Thymus (tissue), 11 donors: ENCODE measurements around the gene MSS51. TPM values are rescaled to one million over a fixed set of nuclear protein-coding genes. Genes with fewer than 3 reads are reported as not detected.
"Not testable (repeated sequence)": the region's sequence is repeated elsewhere in the genome, so short reads cannot be mapped to it uniquely, and the experiment has no call there.

ENCODE experiments used
- DNase-seq, 9 donors: peaks; one replicate each; pipeline ENCODE4 v3.0.0-alpha.2; 2013; ENCODE audit warnings: low spot score in 9 of 9, low read depth in 6 of 9, missing footprints in 1 of 9
- H3K27ac ChIP-seq, 2 donors: one replicate each; pipeline ENCODE4 v1.5.1; 2013; ENCODE audit warnings: control low read depth in 1 of 2, low read depth in 1 of 2, low read length in 1 of 2, mild to moderate bottlenecking in 1 of 2, moderate library complexity in 1 of 2
- H3K27me3 ChIP-seq, 2 donors: one replicate each; pipeline ENCODE4 v1.5.1; 2013; ENCODE audit warnings: low read length in 1 of 2; ENCODE audit not compliant: control insufficient read depth in 2 of 2, insufficient read depth in 1 of 2
- H3K36me3 ChIP-seq, 2 donors: one replicate each; pipeline ENCODE4 v1.5.1; 2013; ENCODE audit warnings: low read length in 1 of 2, mild to moderate bottlenecking in 1 of 2, moderate library complexity in 1 of 2; ENCODE audit not compliant: control insufficient read depth in 2 of 2, insufficient read depth in 2 of 2
- H3K4me1 ChIP-seq, 2 donors: one replicate each; pipeline ENCODE4 v1.5.1; 2013; ENCODE audit warnings: low read length in 2 of 2; ENCODE audit not compliant: control insufficient read depth in 2 of 2, insufficient read depth in 2 of 2
- H3K4me3 ChIP-seq, 2 donors: one replicate each; pipeline ENCODE4 v1.5.1; 2013; ENCODE audit warnings: low read length in 2 of 2, control low read depth in 1 of 2, mild to moderate bottlenecking in 1 of 2
- H3K9me3 ChIP-seq, 2 donors: one replicate each; pipeline ENCODE4 v1.5.1; 2013; ENCODE audit warnings: low read length in 1 of 2, mild to moderate bottlenecking in 1 of 2; ENCODE audit not compliant: control insufficient read depth in 2 of 2, insufficient read depth in 1 of 2
- WGBS: extraction: QIAGEN DNeasy Blood & Tissue Kit; methylation state at CpG from one replicate; pipeline ENCODE4 v1.1.7; 2013; 5-methylcytosine and 5-hydroxymethylcytosine counted together
- polyA plus RNA-seq: library from polyadenylated mRNA; stranded (reverse); fragments of 200-250 nt; gene quantifications from one replicate; pipeline ENCODE4 v1.2.3, GENCODE V29; 2013
- total RNA-seq: library from RNA; stranded (reverse); fragments of 120-200 nt; gene quantifications from one replicate; pipeline ENCODE4 v1.2.4, GENCODE V29; 2013
- donor health status: healthy.

Gene MSS51
- total and polyA plus RNA-seq, 2 donors: 1.2 to 4.1 TPM

DNA sequence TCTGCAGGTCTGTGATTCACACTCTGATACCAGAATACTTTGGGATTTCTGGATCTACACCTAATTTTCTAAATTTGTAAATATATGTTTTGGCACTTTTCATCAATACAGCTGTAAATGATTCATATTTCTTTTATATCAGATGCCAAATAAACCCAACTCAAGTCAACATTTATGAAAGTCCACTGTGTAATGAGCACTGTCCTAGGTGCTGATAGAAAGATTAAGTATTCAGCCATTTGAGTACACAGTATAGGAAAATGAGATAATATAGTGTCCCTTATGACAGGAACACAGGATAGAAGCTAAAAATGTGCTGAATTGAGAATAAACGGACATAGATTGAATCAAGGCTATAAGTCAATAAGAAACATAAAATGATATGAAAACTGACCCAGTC, 25.9 kb downstream of the MSS51 start:
- Histone ChIP-seq H3K36me3 (peaks cover 0 to 3% of the 10 kb centered on the region in 2 donors), H3K4me3 (no peak overlapping the region), H3K9me3 (no peaks in the 10 kb centered on the region), H3K27me3 (no peaks in the 10 kb centered on the region), H3K27ac (no peak overlapping the region), H3K4me1 (no peaks in the 10 kb centered on the region)
- 98% methylated on average over 1 of the region's 1 CpG for WGBS
- no peak for DNase-seq

DNA sequence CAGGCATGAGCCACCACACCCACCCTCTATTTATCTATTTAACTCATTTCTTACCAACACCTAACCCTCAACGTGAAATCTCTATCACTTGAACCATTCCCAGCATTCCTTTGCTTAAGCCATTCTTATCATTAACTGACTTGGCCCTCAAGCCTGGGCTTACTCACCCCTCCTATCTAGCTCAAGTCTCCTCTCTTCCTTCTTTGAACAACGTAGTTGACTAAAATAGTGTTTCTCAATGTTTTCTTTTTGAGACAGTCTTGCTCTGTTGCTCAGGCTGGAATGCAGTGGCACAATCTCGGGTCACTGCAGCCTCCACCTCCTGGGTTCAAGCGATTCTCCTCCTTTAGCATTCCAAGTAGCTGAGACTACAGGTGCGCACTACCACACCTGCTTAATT, 26.5 kb downstream of the MSS51 start:
- Histone ChIP-seq H3K9me3 (no peaks in the 10 kb centered on the region), H3K36me3 (peaks cover 0 to 3% of the 10 kb centered on the region in 2 donors), H3K4me3 (no peak overlapping the region), H3K4me1 (no peaks in the 10 kb centered on the region), H3K27me3 (no peaks in the 10 kb centered on the region), H3K27ac (no peak overlapping the region)
- DNase-seq: no peak
- 96% methylated on average over 5 of the region's 5 CpGs for WGBS

DNA sequence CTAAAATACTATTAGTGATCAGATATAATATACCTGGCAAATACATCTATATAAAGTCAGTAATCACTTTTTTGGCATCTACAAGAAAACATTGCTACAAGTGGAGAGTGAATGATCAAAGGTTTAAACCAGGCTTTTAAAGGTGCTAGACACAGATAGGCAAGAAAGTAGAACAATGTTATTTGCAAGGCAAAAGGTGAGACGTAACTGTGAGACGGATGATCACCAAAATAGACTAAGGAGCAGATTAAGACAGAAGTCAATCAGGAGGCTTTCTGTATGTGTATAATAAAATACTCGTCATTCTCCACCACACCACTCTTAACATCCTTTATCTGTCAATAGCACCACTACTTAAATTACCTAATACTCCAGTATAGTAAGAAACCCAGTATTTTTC, 27.8 kb downstream of the MSS51 start:
- H3K27me3 ChIP-seq: no peaks in the 10 kb centered on the region
- H3K27ac ChIP-seq: no peak overlapping the region
- WGBS: 96% methylated on average over 3 of the region's 3 CpGs
- peaks cover 0 to 3% of the 10 kb centered on the region in 2 donors for H3K36me3 ChIP-seq
- no peaks in the 10 kb centered on the region for H3K9me3 ChIP-seq
- H3K4me1 ChIP-seq: no peaks in the 10 kb centered on the region
- H3K4me3 ChIP-seq: no peak overlapping the region
- no peak for DNase-seq

DNA sequence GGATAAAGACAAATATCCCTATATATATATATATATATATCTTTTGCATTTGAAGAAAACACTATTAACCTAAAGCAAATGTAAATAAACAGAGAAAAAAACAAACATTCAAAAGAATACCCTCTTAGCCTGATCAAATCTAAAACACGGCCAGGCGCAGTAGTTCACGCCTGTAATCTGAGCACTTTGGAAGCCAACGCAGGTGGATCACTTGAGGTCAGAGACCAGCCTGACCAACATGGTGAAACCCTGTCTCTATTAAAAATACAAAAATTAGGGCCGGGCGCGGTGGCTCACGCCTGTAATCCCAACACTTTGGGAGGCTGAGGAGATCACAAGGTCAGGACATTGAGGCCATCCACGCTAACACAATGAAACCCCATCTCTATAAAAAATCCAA, 28.7 kb downstream of the MSS51 start:
- 98% methylated on average over 9 of the region's 9 CpGs for WGBS
- Histone ChIP-seq H3K4me1 (no peaks in the 10 kb centered on the region), H3K36me3 (peaks cover 0 to 3% of the 10 kb centered on the region in 2 donors), H3K27ac (no peak overlapping the region), H3K4me3 (no peak overlapping the region), H3K27me3 (no peaks in the 10 kb centered on the region), H3K9me3 (no peaks in the 10 kb centered on the region)
- DNase-seq: no peak

GRCh38 chr10:73401636-73402035, 31.7 kb downstream of the MSS51 start:
- Histone ChIP-seq H3K36me3 (peaks cover 10 to 13% of the 10 kb centered on the region in 2 donors), H3K4me1 (no peaks in the 10 kb centered on the region)

DNA sequence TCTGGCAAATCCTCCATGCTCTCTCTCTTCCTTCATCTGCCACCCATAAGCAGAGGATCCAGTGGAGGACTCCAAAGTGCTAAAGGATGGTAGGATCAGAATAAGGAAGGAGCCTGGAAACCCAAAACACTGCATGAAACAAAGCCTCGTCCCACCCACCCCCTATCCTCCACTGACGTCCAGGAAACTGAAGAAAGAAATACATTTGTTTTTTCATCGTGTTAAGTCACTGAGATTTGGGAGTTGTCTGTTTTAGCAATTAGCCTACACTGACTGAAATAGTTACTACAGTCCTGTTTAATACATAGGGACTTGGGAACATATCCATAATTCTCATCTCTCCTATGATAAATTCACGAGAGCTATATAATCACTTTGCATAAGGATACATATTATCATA, 34.3 kb downstream of the MSS51 start:
- Histone ChIP-seq H3K27me3 (no peaks in the 10 kb centered on the region), H3K4me1 (no peaks in the 10 kb centered on the region), H3K4me3 (no peak overlapping the region), H3K36me3 (peaks cover 18 to 27% of the 10 kb centered on the region in 2 donors), H3K9me3 (no peaks in the 10 kb centered on the region), H3K27ac (no peak overlapping the region)
- WGBS: 81% methylated on average over 4 of the region's 4 CpGs
- DNase-seq: no peak

More at GRCh38 chr10:73401636-73402035, 31.7 kb downstream of the MSS51 start:
- Histone ChIP-seq H3K4me3 (no peak overlapping the region), H3K27me3 (no peaks in the 10 kb centered on the region), H3K9me3 (no peaks in the 10 kb centered on the region), H3K27ac (no peak overlapping the region)
- WGBS: 99% methylated on average over 6 of the region's 6 CpGs
- DNase-seq: no peak

GRCh38 chr10:73398024-73398423, 35.3 kb downstream of the MSS51 start:
- Histone ChIP-seq H3K9me3 (no peaks in the 10 kb centered on the region), H3K27ac (no peak overlapping the region), H3K27me3 (no peaks in the 10 kb centered on the region), H3K4me3 (no peak overlapping the region), H3K36me3 (peaks cover 18 to 27% of the 10 kb centered on the region in 2 donors), H3K4me1 (no peaks in the 10 kb centered on the region)
- WGBS: 97% methylated on average over 6 of the region's 6 CpGs
- DNase-seq: no peak

DNA sequence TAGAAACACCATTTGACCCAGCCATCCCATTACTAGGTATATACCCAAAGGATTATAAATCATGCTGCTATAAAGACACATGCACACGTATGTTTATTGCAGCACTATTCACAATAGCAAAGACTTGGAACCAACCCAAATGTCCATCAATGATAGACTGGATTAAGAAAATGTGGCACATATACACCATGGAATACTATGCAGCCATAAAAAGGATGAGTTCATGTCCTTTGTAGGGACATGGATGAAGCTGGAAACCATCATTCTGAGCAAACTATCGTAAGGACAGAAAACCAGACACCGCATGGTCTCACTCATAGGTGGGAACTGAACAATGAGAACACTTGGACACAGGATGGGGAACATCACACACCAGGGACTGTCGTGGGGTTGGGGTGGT, 39.0 kb downstream of the MSS51 start:
- not testable (repeated sequence) for H3K4me3 ChIP-seq, H3K9me3 ChIP-seq, H3K4me1 ChIP-seq, DNase-seq, H3K27ac ChIP-seq, H3K27me3 ChIP-seq
- peaks cover 21 to 37% of the 10 kb centered on the region in 2 donors for H3K36me3 ChIP-seq
- WGBS: 100% methylated on average over 3 of the region's 4 CpGs

DNA sequence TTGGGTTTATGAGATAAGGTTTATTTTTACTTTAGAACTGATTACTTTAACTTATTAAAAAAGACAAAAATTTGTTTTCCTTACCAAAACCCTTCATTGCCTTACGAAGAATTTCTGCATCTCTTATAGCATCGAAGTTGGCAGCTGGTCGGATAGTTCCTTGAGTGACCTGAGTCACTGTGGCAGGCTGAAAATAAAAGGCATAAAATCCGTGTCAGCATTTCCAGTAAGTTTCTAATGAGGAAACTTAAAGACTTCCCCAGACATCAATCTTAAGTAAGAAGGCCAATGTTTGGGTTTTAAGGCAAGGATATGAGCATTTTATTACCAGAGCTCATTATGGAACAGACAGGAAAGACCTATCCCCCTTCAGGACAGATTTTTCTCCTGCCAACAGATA, 45.1 kb downstream of the MSS51 start:
- no peaks in the 10 kb centered on the region for H3K9me3 ChIP-seq
- H3K27me3 ChIP-seq: no peaks in the 10 kb centered on the region
- no peak for DNase-seq
- peaks cover 15 to 41% of the 10 kb centered on the region in 2 donors for H3K36me3 ChIP-seq
- H3K4me1 ChIP-seq: no peaks in the 10 kb centered on the region
- H3K27ac ChIP-seq: no peak overlapping the region
- 97% methylated on average over 4 of the region's 4 CpGs for whole genome bisulfite sequencing
- H3K4me3 ChIP-seq: no peak overlapping the region

DNA sequence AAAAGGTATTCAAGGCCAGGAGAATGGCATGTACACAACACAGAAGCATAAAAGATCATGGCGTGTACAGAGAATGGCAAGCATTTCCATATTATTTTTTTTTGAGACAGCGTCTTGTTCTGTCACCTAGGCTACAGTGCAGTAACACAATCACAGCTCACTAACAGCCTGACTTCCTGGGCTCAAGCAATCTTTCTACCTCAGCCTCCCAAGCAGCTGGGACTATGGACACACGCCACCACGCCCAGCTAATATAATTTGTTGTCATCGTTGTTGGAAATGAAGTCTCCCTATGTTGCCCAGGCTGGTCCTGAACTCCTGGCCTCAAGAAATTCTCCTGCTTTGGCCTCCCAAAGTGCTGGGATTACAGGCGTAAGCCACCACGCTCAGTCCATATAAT, 46.8 kb downstream of the MSS51 start:
- H3K4me1 ChIP-seq: no peaks in the 10 kb centered on the region
- no peak for DNase-seq
- no peak overlapping the region for H3K4me3 ChIP-seq
- peaks cover 23 to 54% of the 10 kb centered on the region in 2 donors for H3K36me3 ChIP-seq
- no peaks in the 10 kb centered on the region for H3K27me3 ChIP-seq
- no peaks in the 10 kb centered on the region for H3K9me3 ChIP-seq
- WGBS: 97% methylated on average over 7 of the region's 7 CpGs
- no peak overlapping the region for H3K27ac ChIP-seq
